HG03045 (cell line): ENCODE data around the gene SLC12A8.

Experiments
- ATAC-seq: cut with Tn5 transposase; IDR thresholded peaks from one replicate; pipeline ENCODE4 v1.9.1; 2021; ENCODE audit warnings: mild to moderate bottlenecking, moderate library complexity; ENCODE audit not compliant: unreplicated experiment

SLC12A8 gene

DNA sequence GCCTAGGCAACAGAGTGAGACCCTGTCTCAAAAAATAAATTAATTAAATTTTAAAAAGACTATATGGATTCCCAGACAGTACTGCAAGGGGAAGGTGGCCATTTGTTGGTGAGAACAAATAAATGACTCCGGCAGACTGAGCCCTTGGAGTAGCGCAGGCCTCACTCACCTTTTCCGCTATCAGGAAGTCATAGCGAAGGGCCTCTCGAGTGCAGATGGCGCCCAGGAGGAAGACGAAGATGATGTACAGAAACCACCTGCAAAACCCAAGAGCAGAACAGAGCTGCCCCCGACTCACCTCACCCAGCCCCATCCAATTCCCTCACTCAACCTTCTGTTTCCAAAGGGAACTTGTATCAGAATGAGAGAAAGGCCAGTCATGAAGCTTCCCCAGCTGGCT, 93.9 kb downstream of the SLC12A8 start:
- no peak for ATAC-seq

DNA sequence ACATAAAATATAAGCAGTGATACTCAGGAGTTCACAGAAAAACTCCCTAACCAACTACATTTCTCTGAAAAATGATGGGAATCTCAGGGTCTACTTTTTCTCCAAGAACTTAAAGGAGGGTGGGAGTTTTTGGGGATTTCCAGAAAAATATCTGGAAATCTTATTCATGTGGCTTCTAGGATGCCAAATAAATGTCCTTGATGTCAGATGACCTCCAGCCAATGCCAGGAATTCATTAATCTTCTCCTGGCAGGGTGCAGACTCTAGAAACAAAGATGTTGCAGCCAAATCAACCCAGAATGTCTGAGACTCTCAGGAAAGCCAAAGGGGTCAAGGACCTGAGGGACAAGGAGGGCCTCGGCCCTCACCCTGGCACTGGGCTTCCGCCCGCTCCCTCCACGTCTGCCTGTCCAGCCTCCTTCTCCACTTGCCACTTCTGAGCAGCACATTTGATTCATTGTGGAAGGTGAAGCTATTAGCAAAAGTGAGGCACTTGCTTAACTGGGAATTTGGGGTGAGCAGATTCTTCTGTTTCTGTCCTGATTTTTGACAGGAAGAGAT, 94.8 kb downstream of the SLC12A8 start:
- no peak for ATAC-seq

GRCh38 chr3:125116311-125117080, 96.1 kb downstream of the SLC12A8 start:
- ATAC-seq: no peak

- no peak for ATAC-seq
Observed at GRCh38 chr3:125115640-125116039, 96.9 kb downstream of the SLC12A8 start.

GRCh38 chr3:125112981-125113380, 99.6 kb downstream of the SLC12A8 start:
- ATAC-seq: no peak

- no peak for ATAC-seq
Observed at GRCh38 chr3:125110876-125111480, 101.6 kb downstream of the SLC12A8 start.

DNA sequence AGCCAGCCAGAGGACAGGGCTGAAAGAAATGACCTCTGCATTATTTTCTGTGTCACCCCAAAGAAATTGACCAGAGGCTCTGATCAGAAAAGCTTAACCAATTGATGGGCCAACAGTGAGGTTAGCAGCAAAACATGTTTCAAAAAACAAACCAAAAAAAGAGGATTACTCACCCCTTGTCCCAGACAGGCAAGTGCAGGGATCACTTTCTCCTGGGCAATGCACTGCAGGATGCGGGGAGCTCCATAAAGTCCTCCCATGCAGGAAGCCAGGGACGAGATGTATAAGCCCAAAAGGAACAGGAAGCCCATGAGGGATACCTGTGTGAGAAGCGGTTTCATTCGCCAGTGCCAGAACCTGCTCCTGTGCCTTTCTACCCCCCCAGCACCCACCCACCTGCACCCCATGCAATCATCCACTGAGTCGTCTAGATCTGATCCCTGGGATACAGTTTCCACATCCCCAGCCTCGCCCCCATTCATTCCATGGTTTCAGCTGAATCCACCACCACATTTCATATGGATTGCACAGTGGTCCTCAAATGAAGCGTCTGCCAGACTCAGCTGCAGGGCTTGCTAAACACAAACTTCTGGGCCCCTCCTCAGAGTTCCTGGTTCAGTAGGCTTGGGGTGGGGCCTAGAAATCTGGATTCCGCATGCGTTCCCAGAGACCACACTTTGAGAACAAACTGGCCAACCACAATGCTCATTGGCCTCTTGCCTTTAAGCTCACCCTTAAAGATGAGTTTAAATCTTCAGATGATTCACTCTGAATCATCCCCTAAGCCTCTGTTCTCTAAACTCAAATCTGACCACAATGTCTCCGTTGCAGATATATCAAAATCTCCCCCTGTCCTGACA, 102.3 kb downstream of the SLC12A8 start:
- no peak for ATAC-seq

DNA sequence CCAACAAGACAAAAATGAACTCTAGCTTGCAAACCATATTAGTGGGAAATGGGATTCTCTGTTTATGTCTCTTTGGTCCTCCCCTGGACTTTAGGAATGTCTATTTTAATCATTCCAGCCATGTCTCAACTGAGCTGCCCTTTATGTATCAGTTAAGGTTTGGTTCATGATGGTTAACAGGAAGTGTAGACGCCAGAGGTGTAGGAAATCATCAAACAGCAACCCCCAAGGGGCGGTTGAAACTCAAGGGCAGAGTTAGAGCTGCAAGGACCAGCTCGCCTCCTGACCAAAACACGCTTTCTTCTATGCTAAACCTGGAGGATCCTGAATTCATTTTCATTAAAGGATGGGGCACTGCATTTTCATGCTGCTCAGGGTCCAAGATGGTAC, 103.0 kb downstream of the SLC12A8 start:
- ATAC-seq: no peak

GRCh38 chr3:125108833-125109535, 103.6 kb downstream of the SLC12A8 start:
- ATAC-seq: no peak

GRCh38 chr3:125107861-125108567, 104.5 kb downstream of the SLC12A8 start:
- peak; percentile 57 for ATAC-seq

- ATAC-seq: no peak
Observed at GRCh38 chr3:125107363-125107762, 105.2 kb downstream of the SLC12A8 start.

DNA sequence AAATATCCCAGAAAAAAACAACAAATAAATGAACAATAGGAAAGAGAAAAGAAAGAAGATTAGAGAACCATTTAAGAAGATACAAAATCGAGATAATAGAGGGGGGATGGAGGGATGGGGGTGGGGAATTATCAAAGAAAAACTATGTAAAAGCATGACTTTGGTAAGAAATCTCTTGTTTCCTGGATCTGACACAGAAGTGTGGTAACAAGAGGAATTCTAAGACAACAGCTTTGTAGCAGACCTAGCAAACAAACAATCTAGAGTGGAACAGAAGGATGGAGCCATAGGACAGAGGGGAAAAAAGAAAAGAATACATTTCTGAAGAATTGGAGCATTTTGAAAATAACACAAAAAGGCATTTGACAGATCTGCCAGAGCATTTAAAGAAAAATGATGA, 107.4 kb downstream of the SLC12A8 start:
- no peak for ATAC-seq

- ATAC-seq: no peak
Observed at GRCh38 chr3:125104639-125105038, 107.9 kb downstream of the SLC12A8 start.

- no peak for ATAC-seq
Observed at GRCh38 chr3:125103406-125103805, 109.1 kb downstream of the SLC12A8 start.

DNA sequence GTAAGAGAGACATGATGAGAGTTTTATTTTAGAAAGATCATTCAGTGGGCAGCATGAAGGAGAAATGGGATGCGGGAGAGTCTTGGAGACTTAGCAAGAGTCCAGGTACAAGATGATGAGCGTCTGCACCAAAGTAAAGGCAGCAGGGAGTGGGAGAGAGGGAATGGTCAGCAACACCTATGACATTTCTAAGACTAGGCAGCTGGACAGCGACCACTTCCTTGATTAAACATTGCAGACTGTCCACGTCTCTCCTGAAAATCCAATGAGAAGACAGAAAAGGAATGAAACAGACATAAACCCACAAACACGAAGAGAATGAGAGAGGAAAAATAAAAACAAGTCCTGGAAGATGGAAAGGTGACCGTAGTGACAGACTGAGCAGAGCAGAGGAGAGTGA, 110.1 kb downstream of the SLC12A8 start:
- ATAC-seq: no peak

- ATAC-seq: no peak
Observed at GRCh38 chr3:125098611-125099291, 113.8 kb downstream of the SLC12A8 start.

DNA sequence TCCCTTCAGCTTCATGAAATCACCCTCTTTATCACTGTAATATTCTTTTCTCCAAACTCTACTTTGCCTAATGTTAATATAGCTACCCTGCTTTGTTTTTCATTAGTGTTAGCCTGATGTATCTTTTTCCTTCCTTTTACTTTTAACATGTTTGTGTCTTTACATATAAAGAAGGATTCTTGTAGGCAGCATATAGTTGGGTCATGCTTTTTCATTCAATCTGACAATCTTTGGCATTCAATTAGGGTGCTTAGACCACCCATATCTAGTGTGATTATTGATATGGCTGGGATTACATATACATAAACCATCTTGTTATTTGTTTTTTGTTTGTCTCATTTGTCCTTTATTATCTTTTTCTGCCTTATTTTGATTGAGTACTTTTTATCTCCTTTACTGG, 121.9 kb downstream of the SLC12A8 start:
- no peak for ATAC-seq

DNA sequence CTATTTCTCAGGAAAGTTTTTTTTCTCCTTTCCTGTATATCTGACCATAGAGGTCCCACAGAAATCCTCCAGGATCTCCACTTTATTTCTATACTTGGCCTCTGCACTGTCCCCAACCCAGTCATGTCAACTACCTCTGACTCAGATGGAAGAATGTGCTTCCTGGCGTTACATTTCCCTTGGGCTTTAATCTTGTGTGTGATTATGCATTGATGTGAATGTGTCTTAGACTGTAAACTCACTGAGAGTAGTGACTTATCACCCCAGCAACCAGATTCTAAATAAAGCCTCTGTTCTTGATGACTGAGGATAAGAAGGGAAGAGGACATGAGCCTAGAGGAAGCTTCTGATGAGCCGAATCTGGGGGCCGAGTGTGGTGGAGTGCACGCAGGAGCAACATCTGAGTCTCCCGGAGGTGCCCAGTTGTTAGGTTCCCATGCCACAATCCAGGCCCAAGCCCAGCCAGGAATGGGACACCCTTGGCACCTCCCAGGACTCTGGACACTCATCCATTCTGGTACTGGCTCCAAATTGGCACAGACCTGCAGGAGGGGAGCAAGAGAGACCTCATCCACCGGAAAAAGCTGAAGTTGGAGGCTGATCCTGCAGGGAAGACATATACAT, 124.7 kb downstream of the SLC12A8 start:
- ATAC-seq: no peak

- no peak for ATAC-seq
Observed at GRCh38 chr3:125085166-125085565, 127.4 kb downstream of the SLC12A8 start.
